ENCODE measurements around the gene SLC6A3. TPM values are rescaled to one million over a fixed set of nuclear protein-coding genes. Genes with fewer than 3 reads are reported as not detected.
"Not testable (repeated sequence)": the region's sequence is repeated elsewhere in the genome, so short reads cannot be mapped to it uniquely, and the experiment has no call there.

The SLC6A3 gene
- total RNA-seq, 2 experiments from 2014 or later: 0.07 to 0.23 TPM

DNA sequence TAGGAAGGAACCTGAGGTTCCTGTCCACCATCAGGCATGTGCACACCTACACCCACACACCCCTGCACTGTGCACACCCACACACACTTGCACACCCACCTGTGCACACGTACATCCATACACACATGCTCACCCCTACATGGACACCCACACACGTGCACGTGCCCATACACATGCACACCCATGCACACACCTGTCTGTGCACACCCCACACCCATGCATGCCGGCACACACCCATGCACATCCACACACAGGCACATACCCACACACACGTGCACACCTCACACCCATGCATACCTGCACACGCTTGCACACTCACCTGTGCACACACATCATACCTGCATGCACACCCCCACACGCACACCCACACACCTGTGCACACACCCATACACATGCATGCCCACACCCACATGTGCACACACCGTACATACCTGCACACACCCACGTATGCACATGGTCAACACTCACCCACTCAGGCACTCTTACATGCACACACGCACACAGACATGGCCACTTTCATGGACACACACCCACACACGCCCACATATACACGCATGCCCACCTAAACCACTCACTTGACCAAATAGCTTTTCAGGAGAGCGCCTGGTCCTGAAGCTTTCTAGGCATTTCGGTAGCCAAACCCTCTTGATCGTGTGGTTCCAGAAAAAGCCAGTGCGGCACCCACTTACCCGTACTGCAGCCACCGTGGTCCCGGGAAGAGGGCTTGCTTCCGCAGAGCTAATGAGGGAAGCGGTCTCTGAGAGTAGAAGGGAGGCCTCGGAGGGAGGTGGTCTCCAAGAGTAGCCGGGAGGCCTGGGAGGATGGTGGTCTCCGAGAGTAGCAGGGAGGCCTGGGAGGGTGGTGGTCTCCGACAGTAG, 63.6 kb downstream of the SLC6A3 start:
- no peaks in the 10 kb centered on the region for H3K9me3 Mint-ChIP-seq (ENCODE audit: low read depth)
- peak overlapping the region; percentile 14 for H3K4me3 Mint-ChIP-seq
- no peaks in the 10 kb centered on the region for H3K36me3 Mint-ChIP-seq
- CTCF ChIA-PET: interaction anchor here (0.9 to 2.2 kb wide), 7 partner anchors 18 to 263 kb away, joined by 3 to 27 read pairs (median 8); no protein-coding TSS in a partner anchor
- ATAC-seq (no peak), DNase-seq (no peak)
- H3K4me1 Mint-ChIP-seq: peaks cover 23% of the 10 kb centered on the region
- no peak overlapping the region for H3K27ac Mint-ChIP-seq
- H3K27me3 Mint-ChIP-seq: no peaks in the 10 kb centered on the region

DNA sequence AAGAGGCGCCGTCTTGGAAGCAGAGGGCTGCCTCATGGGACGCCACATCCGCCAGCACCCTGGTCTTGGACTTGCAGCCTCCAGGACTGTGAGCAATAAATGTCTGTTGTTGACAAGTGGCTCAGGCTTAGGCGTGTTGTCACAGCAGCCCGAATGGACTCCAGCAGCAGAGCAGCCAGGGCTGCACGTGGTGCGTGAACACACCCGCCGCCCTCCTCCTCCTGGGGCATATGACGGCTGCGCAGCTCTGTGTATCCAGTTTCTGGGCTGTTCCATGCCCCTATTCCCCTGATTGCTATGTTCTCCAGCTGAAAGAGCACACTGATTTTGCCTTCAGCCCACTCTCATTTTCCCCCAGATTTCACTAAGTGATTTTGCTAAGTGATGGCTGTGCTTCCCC, 64.3 kb downstream of the SLC6A3 start:
- no peak for DNase-seq
- Mint-ChIP-seq H3K27me3 (no peaks in the 10 kb centered on the region), H3K9me3 (ENCODE audit: low read depth) (no peaks in the 10 kb centered on the region), H3K4me1 (peaks cover 19% of the 10 kb centered on the region), H3K4me3 (no peak overlapping the region), H3K27ac (no peak overlapping the region), H3K36me3 (no peaks in the 10 kb centered on the region)
- ATAC-seq: no peak
- CTCF ChIA-PET: interaction anchor here (0.6 to 2.2 kb wide), 30 partner anchors 9 to 272 kb away, joined by 3 to 27 read pairs (median 4); partner anchors contain the start of gene CLPTM1L

DNA sequence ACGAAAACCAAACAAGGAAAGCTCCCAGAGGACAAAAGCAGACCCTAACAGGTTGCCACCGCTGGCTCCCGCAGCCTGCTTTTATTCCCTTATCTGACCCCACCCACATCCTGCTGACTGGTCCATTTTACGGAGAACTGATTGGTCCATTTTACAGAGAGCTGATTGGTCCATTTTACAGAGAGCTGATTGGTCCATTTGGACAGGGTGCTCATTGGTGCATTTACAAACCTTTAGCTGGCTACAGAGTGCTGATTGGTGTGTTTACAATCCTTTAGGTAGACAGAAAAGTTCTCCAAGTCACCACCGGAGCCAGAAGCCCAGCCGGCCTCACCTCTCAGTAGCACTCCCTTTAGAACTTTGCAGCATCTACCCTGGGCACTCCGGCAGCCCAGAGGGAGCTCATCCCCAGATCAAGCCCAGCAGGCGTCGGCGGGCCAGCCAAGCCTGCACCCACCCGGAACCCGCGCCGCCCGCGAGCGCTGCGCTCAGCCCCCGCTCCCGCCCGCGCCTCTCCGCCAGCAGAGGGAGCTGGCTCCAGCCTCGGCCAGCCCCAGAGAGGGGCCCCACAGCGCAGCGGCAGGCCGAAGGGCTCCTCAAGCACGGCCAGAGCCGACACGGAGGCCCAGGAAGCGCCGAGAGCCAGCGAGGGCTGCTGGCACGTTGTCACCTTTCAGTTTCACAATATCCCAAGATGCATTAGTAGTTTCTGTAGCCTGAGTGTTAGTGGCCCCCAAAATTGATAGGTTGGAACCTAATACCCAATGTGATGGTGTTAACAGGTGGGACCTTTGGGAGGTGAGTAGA, 65.0 kb downstream of the SLC6A3 start:
- ATAC-seq: peak; percentile 95
- CTCF ChIA-PET: interaction anchor here (0.6 to 2.2 kb wide), 41 partner anchors 8 to 273 kb away, joined by 3 to 27 read pairs (median 4); partner anchors contain the start of gene CLPTM1L
- DNase-seq: peak; percentile 69
- Mint-ChIP-seq H3K27me3 (no peaks in the 10 kb centered on the region), H3K27ac (peak overlapping the region; percentile 65), H3K36me3 (no peaks in the 10 kb centered on the region), H3K4me1 (peaks cover 15% of the 10 kb centered on the region), H3K4me3 (peak overlapping the region; percentile 31), H3K9me3 (ENCODE audit: low read depth) (no peaks in the 10 kb centered on the region)

GRCh38 chr5:1378866-1379659, 66.2 kb downstream of the SLC6A3 start:
- Mint-ChIP-seq H3K36me3 (no peaks in the 10 kb centered on the region), H3K27me3 (no peaks in the 10 kb centered on the region), H3K4me3 (no peak overlapping the region), H3K9me3 (ENCODE audit: low read depth) (no peaks in the 10 kb centered on the region), H3K4me1 (peaks cover 14% of the 10 kb centered on the region), H3K27ac (no peak overlapping the region)
- CTCF ChIA-PET: interaction anchor here (0.6 to 2.2 kb wide), 10 partner anchors 23 to 274 kb away, joined by 3 to 27 read pairs (median 4); no protein-coding TSS in a partner anchor
- DNase-seq (no peak), ATAC-seq (no peak)

DNA sequence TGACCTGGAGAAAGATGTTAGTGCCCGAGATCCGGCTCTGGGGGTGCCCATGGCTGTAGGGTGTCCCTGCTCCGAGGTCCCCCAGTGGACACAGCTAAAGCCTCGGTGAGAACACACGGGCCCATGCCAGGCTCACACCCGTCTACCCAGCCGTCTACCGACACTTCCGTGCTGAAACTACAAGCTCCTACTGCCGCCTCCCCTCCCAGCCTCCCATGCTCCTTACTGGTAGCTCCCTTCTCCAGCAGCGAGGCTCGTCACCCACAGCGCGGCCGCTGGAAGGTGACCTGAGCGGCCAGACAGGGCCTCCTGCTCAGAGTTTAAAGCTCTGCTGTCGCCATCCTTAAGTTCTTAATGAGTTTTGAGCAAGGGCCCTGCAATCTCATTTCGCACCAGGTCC, 67.1 kb downstream of the SLC6A3 start:
- no peak for ATAC-seq
- H3K4me3 Mint-ChIP-seq: no peak overlapping the region
- peaks cover 14% of the 10 kb centered on the region for H3K4me1 Mint-ChIP-seq
- no peak for DNase-seq
- H3K27me3 Mint-ChIP-seq: no peaks in the 10 kb centered on the region
- H3K36me3 Mint-ChIP-seq: no peaks in the 10 kb centered on the region
- H3K27ac Mint-ChIP-seq: no peak overlapping the region
- CTCF ChIA-PET: interaction anchor here (1.5 kb wide), 1 partner anchor 275 kb away, joined by 3 read pairs; no protein-coding TSS in a partner anchor
- no peaks in the 10 kb centered on the region for H3K9me3 Mint-ChIP-seq (ENCODE audit: low read depth)

GRCh38 chr5:1376981-1377380, 68.3 kb downstream of the SLC6A3 start:
- H3K27me3 Mint-ChIP-seq: no peaks in the 10 kb centered on the region
- CTCF ChIA-PET: no interaction called here

DNA sequence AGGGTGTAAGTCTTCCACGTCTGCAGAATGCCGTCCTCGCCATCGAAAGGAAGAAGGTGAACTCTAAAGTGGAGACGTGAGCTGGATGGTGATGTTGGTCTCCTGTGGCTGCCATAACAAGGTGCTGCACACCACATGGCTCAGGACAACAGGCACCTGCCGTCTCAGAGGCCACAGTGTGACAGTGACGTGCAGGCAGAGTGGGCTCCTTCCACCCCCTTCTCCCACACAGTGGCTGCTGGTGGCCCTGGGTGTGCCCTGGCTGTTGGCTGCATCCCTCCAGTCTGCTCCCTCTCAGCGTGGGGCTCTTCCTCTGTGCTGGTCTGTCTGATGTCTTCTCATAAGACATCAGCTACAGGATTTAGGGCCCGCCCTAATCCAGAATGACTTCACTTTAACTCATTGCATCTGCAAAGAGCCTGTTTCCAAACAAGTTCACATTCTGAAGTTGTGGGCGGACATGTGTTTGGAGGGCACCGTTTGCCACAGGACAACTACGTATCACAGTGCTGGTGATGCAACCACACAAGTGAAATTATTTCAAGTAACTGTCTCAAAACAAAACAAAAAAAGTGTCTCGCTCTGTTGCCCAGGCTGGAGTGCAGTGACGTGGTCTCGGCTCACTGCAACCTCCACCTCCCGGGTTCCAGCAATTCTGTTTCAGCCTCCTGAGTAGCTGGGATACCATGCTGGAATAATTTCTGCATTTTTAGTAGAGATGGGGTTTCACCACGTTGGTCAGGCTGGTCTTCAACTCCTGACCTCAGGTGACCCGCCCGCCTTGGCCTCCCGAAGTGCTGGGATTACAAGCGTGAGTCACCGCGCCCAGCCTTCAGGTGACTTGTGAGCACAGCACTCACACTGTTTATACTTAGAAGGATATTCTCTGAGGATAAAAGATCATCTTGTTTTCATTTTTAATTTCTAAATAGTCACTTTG, 69.1 kb downstream of the SLC6A3 start:
- peaks cover 8% of the 10 kb centered on the region for H3K4me1 Mint-ChIP-seq
- ATAC-seq (no peak), DNase-seq (no peak)
- CTCF ChIA-PET: no interaction called here
- H3K4me3 Mint-ChIP-seq: no peak overlapping the region
- no peaks in the 10 kb centered on the region for H3K36me3 Mint-ChIP-seq
- H3K27me3 Mint-ChIP-seq: no peaks in the 10 kb centered on the region
- no peak overlapping the region for H3K27ac Mint-ChIP-seq
- H3K9me3 Mint-ChIP-seq (ENCODE audit: low read depth): no peaks in the 10 kb centered on the region

More at GRCh38 chr5:1376981-1377380, 68.3 kb downstream of the SLC6A3 start:
- no peaks in the 10 kb centered on the region for H3K9me3 Mint-ChIP-seq (ENCODE audit: low read depth)
- no peaks in the 10 kb centered on the region for H3K36me3 Mint-ChIP-seq
- H3K27ac Mint-ChIP-seq: no peak overlapping the region
- ATAC-seq (no peak), DNase-seq (no peak)
- H3K4me1 Mint-ChIP-seq: peaks cover 14% of the 10 kb centered on the region
- H3K4me3 Mint-ChIP-seq: no peak overlapping the region

DNA sequence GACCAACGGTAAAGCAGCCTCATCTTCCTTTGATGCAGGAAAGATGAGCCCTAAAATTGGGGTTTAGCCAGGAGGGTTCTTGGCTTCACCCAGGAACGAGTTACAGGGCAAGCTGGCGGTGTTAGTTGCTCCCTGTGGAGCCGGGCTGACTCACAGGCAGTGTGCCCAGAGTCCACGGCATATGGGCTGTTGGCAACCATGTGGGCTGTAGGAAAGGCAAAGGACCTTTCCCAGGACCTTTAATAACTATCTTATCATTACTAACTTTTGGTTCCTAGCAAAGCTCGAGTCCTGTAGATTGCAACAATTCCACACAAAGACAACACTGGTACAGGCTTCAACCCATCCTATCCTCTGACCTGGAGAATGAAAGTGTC, 70.6 kb downstream of the SLC6A3 start:
- CTCF ChIA-PET: interaction anchor here (1.2 kb wide), 1 partner anchor 11 kb away, joined by 5 read pairs; no protein-coding TSS in a partner anchor
- no peak overlapping the region for H3K4me3 Mint-ChIP-seq
- no peak overlapping the region for H3K27ac Mint-ChIP-seq
- ATAC-seq: no peak
- H3K36me3 Mint-ChIP-seq: no peaks in the 10 kb centered on the region
- no peak for DNase-seq
- peaks cover 3% of the 10 kb centered on the region for H3K4me1 Mint-ChIP-seq
- H3K9me3 Mint-ChIP-seq (ENCODE audit: low read depth): no peaks in the 10 kb centered on the region
- H3K27me3 Mint-ChIP-seq: no peaks in the 10 kb centered on the region

GRCh38 chr5:1374030-1374678, 71.1 kb downstream of the SLC6A3 start:
- CTCF ChIA-PET: interaction anchor here (1.2 kb wide), 1 partner anchor 11 kb away, joined by 5 read pairs; no protein-coding TSS in a partner anchor
- Mint-ChIP-seq H3K27ac (no peak overlapping the region), H3K4me3 (no peak overlapping the region), H3K27me3 (no peaks in the 10 kb centered on the region), H3K4me1 (peaks cover 2% of the 10 kb centered on the region), H3K9me3 (ENCODE audit: low read depth) (no peaks in the 10 kb centered on the region), H3K36me3 (no peaks in the 10 kb centered on the region)
- ATAC-seq (no peak), DNase-seq (no peak)

GRCh38 chr5:1371972-1372342, 73.3 kb downstream of the SLC6A3 start:
- not testable (repeated sequence) for ATAC-seq; H3K27me3 Mint-ChIP-seq; H3K4me1 Mint-ChIP-seq; H3K36me3 Mint-ChIP-seq; H3K4me3 Mint-ChIP-seq; H3K9me3 Mint-ChIP-seq (ENCODE audit: low read depth); H3K27ac Mint-ChIP-seq; DNase-seq
- CTCF ChIA-PET: interaction anchor here (1.4 to 1.8 kb wide), 2 partner anchors 8 to 273 kb away, joined by 4 to 6 read pairs; no protein-coding TSS in a partner anchor

DNA sequence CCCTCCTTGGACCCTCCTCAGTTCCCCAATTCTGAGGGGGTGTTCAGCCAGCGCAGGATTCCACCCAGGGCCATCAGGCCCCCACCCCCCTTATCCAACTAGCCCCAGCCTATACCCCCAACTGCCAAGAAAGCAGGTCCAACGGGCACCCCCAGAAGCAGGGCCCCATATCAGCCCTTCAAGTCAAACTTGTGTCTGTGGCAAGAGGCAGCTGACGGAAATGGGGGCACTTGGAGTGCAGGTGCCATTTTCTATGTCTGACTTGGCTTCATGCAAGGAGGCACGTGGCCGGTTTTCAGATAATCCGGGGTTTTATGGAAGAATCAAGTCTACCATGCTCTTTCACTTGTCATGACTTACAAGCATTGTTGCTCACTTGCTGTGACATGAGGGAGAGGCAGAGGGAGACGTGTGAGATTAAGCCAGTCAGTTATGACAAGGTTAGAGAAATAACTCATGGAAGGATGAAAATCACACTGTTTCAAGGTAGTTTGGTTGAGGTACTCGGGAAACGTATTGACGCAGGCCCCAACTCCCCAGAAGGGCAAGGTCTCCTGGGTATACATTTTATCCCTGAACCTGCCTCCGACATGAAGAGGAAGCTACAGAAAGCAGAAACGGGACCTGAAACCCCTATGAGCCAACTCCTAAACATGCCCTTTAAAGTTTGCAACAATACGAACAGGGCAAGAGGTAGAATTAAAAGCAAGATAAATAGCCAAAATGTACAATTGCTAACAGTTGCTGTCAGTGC, 73.8 kb downstream of the SLC6A3 start:
- CTCF ChIA-PET: interaction anchor here (1.4 to 1.8 kb wide), 2 partner anchors 9 to 274 kb away, joined by 4 to 6 read pairs; no protein-coding TSS in a partner anchor
- ATAC-seq: no peak
- Mint-ChIP-seq H3K9me3 (ENCODE audit: low read depth) (no peaks in the 10 kb centered on the region), H3K27ac (no peak overlapping the region), H3K36me3 (no peaks in the 10 kb centered on the region), H3K27me3 (peaks cover under 1% of the 10 kb centered on the region), H3K4me3 (no peak overlapping the region), H3K4me1 (no peaks in the 10 kb centered on the region)
- no peak for DNase-seq
